Neuronal stem cell (in vitro differentiated cells): ENCODE data around the gene TMEM108.

Experiments
- DNase-seq: peaks from one replicate; pipeline ENCODE4 v3.0.0-alpha.2; 2013; ENCODE audit warnings: low spot score
- H2AFZ ChIP-seq: one replicate; pipeline ENCODE4 v1.6.1; 2013; ENCODE audit warnings: mild to moderate bottlenecking, low read length, inconsistent platforms
- H2AK5ac ChIP-seq: 2 replicates; pipeline ENCODE4 v1.6.1; 2013; ENCODE audit warnings: low read depth, mild to moderate bottlenecking, inconsistent platforms, low read length, moderate library complexity, mixed read lengths
- H2BK120ac ChIP-seq: 2 replicates; pipeline ENCODE4 v1.6.1; 2013; ENCODE audit warnings: low read depth, mild to moderate bottlenecking, inconsistent platforms, low read length, moderate library complexity, mixed read lengths
- H2BK12ac ChIP-seq: one replicate; pipeline ENCODE4 v1.6.1; 2013; ENCODE audit warnings: low read length, inconsistent platforms
- H2BK15ac ChIP-seq: 2 replicates; pipeline ENCODE4 v1.6.1; 2013; ENCODE audit warnings: mild to moderate bottlenecking, low read length, inconsistent platforms, mixed read lengths
- H2BK5ac ChIP-seq: one replicate; pipeline ENCODE4 v1.6.1; 2013; ENCODE audit warnings: inconsistent platforms, mild to moderate bottlenecking, low read length, moderate library complexity
- H3K14ac ChIP-seq: one replicate; pipeline ENCODE4 v1.6.1; 2013; ENCODE audit warnings: low read length, inconsistent platforms
- H3K18ac ChIP-seq: 2 replicates; pipeline ENCODE4 v1.6.1; 2013; ENCODE audit warnings: low read length, inconsistent platforms
- H3K23ac ChIP-seq: 2 replicates; pipeline ENCODE4 v1.6.1; 2013; ENCODE audit warnings: low read depth, mild to moderate bottlenecking, mixed read lengths, low read length, inconsistent platforms; ENCODE audit not compliant: poor library complexity
- H3K27ac ChIP-seq: replicated peaks from 3 replicates; pipeline ENCODE4 v1.5.1; 2013; ENCODE audit warnings: low read length, inconsistent platforms
- H3K27me3 ChIP-seq, 3 experiments: 2 replicates each; pipeline ENCODE4 v1.6.1; 2013; ENCODE audit warnings: low read length in 3 of 3, mild to moderate bottlenecking in 2 of 3, inconsistent platforms in 1 of 3, low read depth in 1 of 3, mixed read lengths in 1 of 3, moderate library complexity in 1 of 3; ENCODE audit not compliant: control insufficient read depth in 3 of 3, insufficient read depth in 3 of 3
- H3K36me3 ChIP-seq, 2 donors: replicated peaks in 1 of 2; 2 replicates each; pipeline ENCODE4 v1.6.1; 2013; ENCODE audit warnings: low read length in 2 of 2; ENCODE audit not compliant: control insufficient read depth in 2 of 2, insufficient read depth in 2 of 2
- H3K4ac ChIP-seq: 2 replicates; pipeline ENCODE4 v1.6.1; 2013; ENCODE audit warnings: inconsistent platforms, mild to moderate bottlenecking, low read length, moderate library complexity
- H3K4me1 ChIP-seq, 2 donors: 1 replicate in 1 of 2; 2 replicates in 1 of 2; pipeline ENCODE4 v1.6.1; 2013; ENCODE audit warnings: low read length in 2 of 2, low read depth in 1 of 2; ENCODE audit not compliant: control insufficient read depth in 2 of 2, insufficient read depth in 1 of 2
- H3K4me2 ChIP-seq: one replicate; pipeline ENCODE4 v1.6.1; 2013; ENCODE audit warnings: mild to moderate bottlenecking, low read length, inconsistent platforms; ENCODE audit not compliant: insufficient read depth, poor library complexity, severe bottlenecking
- H3K4me3 ChIP-seq, 2 donors: 2 replicates each; pipeline ENCODE4 v1.5.1; 2013; ENCODE audit warnings: low read length in 2 of 2, mild to moderate bottlenecking in 2 of 2, inconsistent platforms in 1 of 2, moderate library complexity in 1 of 2
- H3K79me1 ChIP-seq: one replicate; pipeline ENCODE4 v1.6.1; 2013; ENCODE audit warnings: low read depth, mild to moderate bottlenecking, inconsistent platforms, low read length, moderate library complexity
- H3K9ac ChIP-seq: one replicate; pipeline ENCODE4 v1.6.1; 2013; ENCODE audit warnings: mild to moderate bottlenecking, low read depth, low read length, inconsistent platforms; ENCODE audit not compliant: poor library complexity
- H3K9me3 ChIP-seq, 2 donors: replicated peaks in 1 of 2; 2 replicates each; pipeline versions ENCODE3 to v1.6.1; 2013; ENCODE audit warnings: low read length in 2 of 2, mild to moderate bottlenecking in 2 of 2, inconsistent platforms in 1 of 2, low read depth in 1 of 2, mixed read lengths in 1 of 2, moderate library complexity in 1 of 2; ENCODE audit not compliant: control insufficient read depth in 2 of 2, insufficient read depth in 1 of 2
- H4K8ac ChIP-seq: one replicate; pipeline ENCODE4 v1.6.1; 2013; ENCODE audit warnings: low read depth, mild to moderate bottlenecking, inconsistent platforms, low read length, moderate library complexity
- H4K91ac ChIP-seq: one replicate; pipeline ENCODE4 v1.6.1; 2013; ENCODE audit warnings: low read length, low read depth, mild to moderate bottlenecking, inconsistent platforms; ENCODE audit not compliant: poor library complexity
- WGBS, 2 donors: extraction: QIAGEN DNeasy Blood & Tissue Kit; methylation state at CpG; one replicate each; pipeline ENCODE4 v1.1.7; 2013; ENCODE audit warnings: missing lambda C conversion rate in 2 of 2, mixed read lengths in 1 of 2; ENCODE audit not compliant: insufficient read length in 2 of 2, insufficient replicate concordance in 1 of 2; ENCODE audit errors: extremely low coverage in 2 of 2; 5-methylcytosine and 5-hydroxymethylcytosine counted together

TMEM108 gene

GRCh38 chr3:133368371-133369067 is 330.3 kb downstream of the TMEM108 start:
- no peak overlapping the region for H3K14ac ChIP-seq
- no peak overlapping the region for H2BK15ac ChIP-seq
- no peak overlapping the region for H4K8ac ChIP-seq
- H3K4ac ChIP-seq, result no peak overlapping the region
- H3K9ac ChIP-seq, result no peak overlapping the region
- no peaks in the 10 kb centered on the region for H3K27me3 ChIP-seq
- H3K4me3 ChIP-seq, result no peak overlapping the region
- no peak overlapping the region for H4K91ac ChIP-seq
- no peaks in the 10 kb centered on the region for H3K79me1 ChIP-seq
- no peaks in the 10 kb centered on the region for H3K4me1 ChIP-seq
- H3K4me2 ChIP-seq, result no peak overlapping the region
- H3K36me3 ChIP-seq, result no peaks in the 10 kb centered on the region
- no peak for DNase-seq
- no peak overlapping the region for H2BK120ac ChIP-seq
- no peak overlapping the region for H2BK5ac ChIP-seq
- H3K9me3 ChIP-seq, result no peaks in the 10 kb centered on the region
- H2AK5ac ChIP-seq, result no peak overlapping the region
- H3K27ac ChIP-seq, result no peak overlapping the region
- H2AFZ ChIP-seq, result no peak overlapping the region
- H3K18ac ChIP-seq, result no peak overlapping the region
- H2BK12ac ChIP-seq, result no peak overlapping the region
- no CpG with 5 or more reads among the region's 4 CpGs for WGBS, 2 donors
- no peak overlapping the region for H3K23ac ChIP-seq

GRCh38 chr3:133369068-133369440 is 330.9 kb downstream of the TMEM108 start:
- H2BK5ac ChIP-seq, result no peak overlapping the region
- H3K27me3 ChIP-seq, result no peaks in the 10 kb centered on the region
- H2AK5ac ChIP-seq, result no peak overlapping the region
- no peak overlapping the region for H2BK12ac ChIP-seq
- H3K79me1 ChIP-seq, result no peaks in the 10 kb centered on the region
- H3K4me1 ChIP-seq, result peaks cover 0 to 1% of the 10 kb centered on the region in 2 donors
- H4K91ac ChIP-seq, result no peak overlapping the region
- H3K36me3 ChIP-seq, result no peaks in the 10 kb centered on the region
- no peak overlapping the region for H3K18ac ChIP-seq
- H3K4me2 ChIP-seq, result no peak overlapping the region
- no peak overlapping the region for H2BK120ac ChIP-seq
- WGBS, 2 donors, result no CpG with 5 or more reads among the region's 9 CpGs
- no peak overlapping the region for H2BK15ac ChIP-seq
- H3K27ac ChIP-seq, result no peak overlapping the region
- no peak overlapping the region for H4K8ac ChIP-seq
- no peaks in the 10 kb centered on the region for H3K9me3 ChIP-seq
- H3K4ac ChIP-seq, result no peak overlapping the region
- no peak overlapping the region for H2AFZ ChIP-seq
- no peak overlapping the region for H3K14ac ChIP-seq
- DNase-seq, result no peak
- H3K23ac ChIP-seq, result no peak overlapping the region
- no peak overlapping the region for H3K9ac ChIP-seq
- no peak overlapping the region for H3K4me3 ChIP-seq

GRCh38 chr3:133371181-133371580 is 333.0 kb downstream of the TMEM108 start:
- Histone ChIP-seq H3K4ac (no peak overlapping the region), H2BK12ac (no peak overlapping the region), H4K91ac (no peak overlapping the region), H3K9me3 (no peaks in the 10 kb centered on the region), H3K23ac (no peak overlapping the region), H2AFZ (no peak overlapping the region), H3K4me2 (no peak overlapping the region), H2AK5ac (no peak overlapping the region), H3K27me3 (no peaks in the 10 kb centered on the region), H3K4me3 (no peak overlapping the region), H3K18ac (no peak overlapping the region), H3K9ac (no peak overlapping the region), H3K36me3 (no peaks in the 10 kb centered on the region), H3K14ac (no peak overlapping the region), H4K8ac (no peak overlapping the region), H3K27ac (no peak overlapping the region), H3K4me1 (peaks cover 0 to 6% of the 10 kb centered on the region in 2 donors), H2BK5ac (no peak overlapping the region), H2BK15ac (no peak overlapping the region), H3K79me1 (no peaks in the 10 kb centered on the region), H2BK120ac (no peak overlapping the region)
- no peak for DNase-seq
- WGBS, 2 donors, result no CpG with 5 or more reads among the region's 2 CpGs

- no peak overlapping the region for H3K23ac ChIP-seq
- H3K27ac ChIP-seq, result no peak overlapping the region
- H3K4me3 ChIP-seq, result no peak overlapping the region
- no peak overlapping the region for H3K9ac ChIP-seq
- H3K36me3 ChIP-seq, result no peaks in the 10 kb centered on the region
- H3K9me3 ChIP-seq, result no peaks in the 10 kb centered on the region
- H3K4ac ChIP-seq, result no peak overlapping the region
- H3K4me1 ChIP-seq, result peaks cover 0 to 8% of the 10 kb centered on the region in 2 donors
- H2BK12ac ChIP-seq, result no peak overlapping the region
- H3K4me2 ChIP-seq, result no peak overlapping the region
- no peak overlapping the region for H3K18ac ChIP-seq
- H4K8ac ChIP-seq, result no peak overlapping the region
- DNase-seq, result no peak
- H2BK15ac ChIP-seq, result no peak overlapping the region
- no peak overlapping the region for H2AFZ ChIP-seq
- no CpG with 5 or more reads among the region's 1 CpG for WGBS, 2 donors
- no peaks in the 10 kb centered on the region for H3K79me1 ChIP-seq
- H3K14ac ChIP-seq, result no peak overlapping the region
- H2AK5ac ChIP-seq, result no peak overlapping the region
- H2BK5ac ChIP-seq, result no peak overlapping the region
- no peak overlapping the region for H4K91ac ChIP-seq
- no peak overlapping the region for H2BK120ac ChIP-seq
- no peaks in the 10 kb centered on the region for H3K27me3 ChIP-seq
Measured at GRCh38 chr3:133371676-133372075, 333.5 kb downstream of the TMEM108 start.
